C4-2B (cell line): ENCODE data around the gene ASB3.

Source experiments
- H3K27ac ChIP-seq: fragments of 450-650 bp; 2 replicates; pipeline ENCODE4 v1.5.1; 2017
- CTCF ChIP-seq: fragments of 450-650 bp; conservative IDR thresholded peaks from 2 replicates; pipeline ENCODE4 v1.5.1; 2017; ENCODE audit warnings: mild to moderate bottlenecking
- ZFX ChIP-seq: fragments of 450-650 bp; IDR thresholded peaks from 2 replicates; pipeline ENCODE4 v1.6.1; 2017

ASB3 gene

DNA sequence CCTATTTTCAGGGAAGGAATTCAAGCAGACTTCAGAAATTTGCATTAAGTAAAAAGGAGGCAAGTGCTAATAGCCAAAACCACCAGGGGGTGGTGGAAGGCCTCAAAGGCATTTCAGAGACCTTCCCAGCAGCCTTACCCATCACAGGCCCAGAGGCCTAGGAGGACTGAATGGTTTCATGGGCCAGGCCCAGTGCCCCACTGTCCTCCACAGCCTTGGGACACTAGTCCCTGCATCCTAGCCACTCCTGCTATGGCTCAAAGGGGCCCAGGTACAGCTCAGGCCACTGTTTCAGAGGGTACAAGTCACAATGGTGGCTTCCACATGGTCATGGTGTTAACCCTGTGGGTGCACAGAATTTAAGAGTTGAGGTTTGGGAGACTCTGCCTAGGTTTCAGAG is 77.8 kb downstream of the ASB3 start:
- no peak overlapping the region for H3K27ac ChIP-seq
- TF ChIP-seq CTCF = no peak
- TF ChIP-seq ZFX = no peak

DNA sequence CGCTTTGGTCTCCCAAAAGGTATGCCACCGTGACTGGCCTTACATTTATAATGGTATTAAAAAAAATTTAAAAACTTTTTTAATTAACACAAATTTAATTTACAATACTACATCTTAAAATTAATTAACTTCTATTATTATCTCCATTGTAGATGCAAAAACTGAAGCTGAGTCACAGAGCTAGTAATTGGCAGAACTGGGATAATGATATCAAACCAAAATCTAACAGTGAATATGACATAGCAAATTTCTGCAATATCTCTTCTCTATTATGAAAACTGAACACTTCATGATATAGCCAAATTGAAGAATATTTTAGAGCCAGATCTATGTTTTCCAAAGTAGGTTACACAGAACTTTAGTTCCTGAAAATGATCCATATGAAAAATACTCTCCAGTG is 85.5 kb downstream of the ASB3 start:
- H3K27ac ChIP-seq = no peak overlapping the region
- no peak for TF ChIP-seq CTCF
- TF ChIP-seq ZFX = no peak

DNA sequence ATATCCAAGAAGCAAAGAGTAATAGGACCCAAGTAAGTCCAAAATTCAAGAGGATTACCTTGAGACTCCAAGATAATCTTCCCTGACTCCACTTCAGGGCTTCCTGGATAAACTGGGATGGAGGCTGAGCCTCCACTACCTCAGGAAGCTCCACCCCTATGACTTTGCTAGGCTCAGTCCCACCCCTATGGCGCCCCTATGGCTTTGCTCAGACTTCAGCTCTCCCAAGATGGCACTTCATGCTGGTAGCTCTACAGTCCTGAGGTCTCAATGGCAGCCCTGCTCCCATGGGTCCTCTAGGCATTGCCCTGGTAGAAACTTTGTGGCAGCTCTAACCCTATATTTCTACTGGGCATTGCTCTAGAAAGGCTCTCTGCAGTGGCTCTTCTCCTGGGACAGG is 89.1 kb downstream of the ASB3 start:
- H3K27ac ChIP-seq = no peak overlapping the region
- TF ChIP-seq ZFX (no peak), CTCF (no peak)

DNA sequence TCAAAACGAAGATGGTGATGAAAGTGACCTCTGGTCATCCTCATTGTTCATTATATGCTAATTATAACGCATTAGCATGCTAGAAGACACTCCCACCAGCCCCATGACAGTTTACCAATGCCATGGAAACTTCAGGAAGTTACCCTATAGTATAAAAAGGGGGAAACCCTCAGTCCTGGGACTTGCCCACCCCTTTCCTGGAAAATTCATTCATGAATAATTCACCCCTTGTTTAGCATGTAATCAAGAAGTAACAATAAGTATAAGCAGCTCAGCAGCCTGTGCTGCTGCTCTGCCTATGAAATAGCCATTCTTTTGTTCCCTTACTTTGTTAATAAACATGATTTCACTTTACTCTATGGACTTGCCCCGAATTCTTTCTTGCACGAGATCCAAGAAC is 89.7 kb downstream of the ASB3 start:
- no peak for TF ChIP-seq ZFX
- TF ChIP-seq CTCF = no peak
- H3K27ac ChIP-seq = no peak overlapping the region

- TF ChIP-seq CTCF (no peak), ZFX (no peak)
These were observed 91.2 kb downstream of the ASB3 start for GRCh38 chr2:53695575-53695974.

GRCh38 chr2:53694096-53694771 is 92.5 kb downstream of the ASB3 start:
- H3K27ac ChIP-seq = no peak overlapping the region
- no peak for TF ChIP-seq ZFX
- TF ChIP-seq CTCF = no peak

More at GRCh38 chr2:53695575-53695974, 91.2 kb downstream of the ASB3 start:
- no peak overlapping the region for H3K27ac ChIP-seq

DNA sequence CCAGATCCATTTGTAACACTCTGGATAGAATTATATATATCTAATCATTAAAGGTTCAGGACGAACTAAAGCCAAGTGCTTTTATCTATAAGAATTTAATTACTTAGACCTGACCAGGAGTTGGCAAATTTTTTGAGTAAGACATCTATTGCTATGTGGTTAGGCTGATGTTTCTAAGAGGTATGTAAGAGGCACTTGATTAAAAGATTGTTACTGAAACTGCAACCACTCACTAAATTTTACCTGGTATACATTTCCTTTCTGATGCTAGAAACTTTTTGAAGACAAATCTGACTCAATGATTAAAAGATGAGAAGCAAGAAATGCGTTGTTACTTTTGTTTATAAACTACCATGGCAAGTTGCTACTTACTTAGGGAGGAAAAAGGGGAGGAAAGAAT is 95.9 kb downstream of the ASB3 start:
- TF ChIP-seq CTCF (no peak), ZFX (no peak)

More for the DNA sequence above, 95.9 kb downstream of the ASB3 start:
- H3K27ac ChIP-seq = no peak overlapping the region
